ENCODE data around the gene CEPT1. TPM values are rescaled to one million over a fixed set of nuclear protein-coding genes. Genes with fewer than 3 reads are reported as not detected.

The CEPT1 gene
- total and polyA plus RNA-seq, 2 donors (not counting 1 experiment from before 2014, with no cell fraction given), result 26.4 to 74.5 TPM

DNA sequence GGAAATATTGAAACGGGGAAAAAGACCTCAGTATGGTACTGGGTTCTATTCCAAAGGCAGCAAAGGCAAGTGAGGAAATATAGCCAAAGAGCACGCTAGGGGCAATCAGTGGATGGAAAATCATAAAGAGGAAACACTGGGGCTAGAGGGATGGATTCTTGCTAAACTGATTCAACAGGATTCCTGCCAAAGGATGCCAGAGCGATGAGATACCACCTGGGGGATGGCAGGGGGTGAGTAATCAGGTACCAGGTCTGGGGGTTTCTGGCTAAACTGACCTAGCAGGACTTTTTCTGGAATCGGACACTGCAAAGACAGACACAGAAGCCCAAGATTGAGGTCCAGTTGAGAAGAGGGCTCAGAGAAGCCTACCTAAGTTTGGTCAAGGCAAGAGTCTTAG is 94.2 kb downstream of the CEPT1 start:
- no peaks in the 10 kb centered on the region for H3K4me1 ChIP-seq (ENCODE audit: control insufficient read depth, extremely low read depth, insufficient read depth, low read length)
- no peak overlapping the region for H3K27ac ChIP-seq (ENCODE audit: insufficient read depth, low read length)
- H4K20me1 ChIP-seq (ENCODE audit: control insufficient read depth, extremely low read depth, insufficient read depth, low read length), result no peaks in the 10 kb centered on the region
- H3K27me3 ChIP-seq (ENCODE audit: control insufficient read depth, insufficient read depth, low read length), result no peaks in the 10 kb centered on the region
- no peaks in the 10 kb centered on the region for H3K79me2 ChIP-seq (ENCODE audit: control insufficient read depth, insufficient read depth, low read length)
- no peak overlapping the region for H3K4me3 ChIP-seq (replicated peaks in 1 of 4; ENCODE audit: control extremely low read depth in 1 of 4, insufficient read depth in 1 of 4, low read depth in 3 of 4, low read length in 4 of 4)
- DNase-seq (ENCODE audit: low read depth in 2 of 2), result peak in 1 of 2 donors; percentile 73
- no peak overlapping the region for H3K9ac ChIP-seq (ENCODE audit: insufficient read depth, low read length)
- H3K36me3 ChIP-seq (ENCODE audit: control insufficient read depth, insufficient read depth, low read length), result no peaks in the 10 kb centered on the region
- TF ChIP-seq, protein P1, sequence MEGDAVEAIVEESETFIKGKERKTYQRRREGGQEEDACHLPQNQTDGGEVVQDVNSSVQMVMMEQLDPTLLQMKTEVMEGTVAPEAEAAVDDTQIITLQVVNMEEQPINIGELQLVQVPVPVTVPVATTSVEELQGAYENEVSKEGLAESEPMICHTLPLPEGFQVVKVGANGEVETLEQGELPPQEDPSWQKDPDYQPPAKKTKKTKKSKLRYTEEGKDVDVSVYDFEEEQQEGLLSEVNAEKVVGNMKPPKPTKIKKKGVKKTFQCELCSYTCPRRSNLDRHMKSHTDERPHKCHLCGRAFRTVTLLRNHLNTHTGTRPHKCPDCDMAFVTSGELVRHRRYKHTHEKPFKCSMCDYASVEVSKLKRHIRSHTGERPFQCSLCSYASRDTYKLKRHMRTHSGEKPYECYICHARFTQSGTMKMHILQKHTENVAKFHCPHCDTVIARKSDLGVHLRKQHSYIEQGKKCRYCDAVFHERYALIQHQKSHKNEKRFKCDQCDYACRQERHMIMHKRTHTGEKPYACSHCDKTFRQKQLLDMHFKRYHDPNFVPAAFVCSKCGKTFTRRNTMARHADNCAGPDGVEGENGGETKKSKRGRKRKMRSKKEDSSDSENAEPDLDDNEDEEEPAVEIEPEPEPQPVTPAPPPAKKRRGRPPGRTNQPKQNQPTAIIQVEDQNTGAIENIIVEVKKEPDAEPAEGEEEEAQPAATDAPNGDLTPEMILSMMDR (conservative IDR thresholded peaks at IDR 0.05 in 1 of 2, IDR thresholded peaks at IDR 0.05 in 1 of 2; ENCODE audit: low read depth in 1 of 2, low read length in 2 of 2), result no peak
- no peak for TF ChIP-seq EZH2 (IDR thresholded peaks at IDR 0.05; ENCODE audit: low read length, missing control alignments)
- H3K9me3 ChIP-seq (ENCODE audit: control insufficient read depth, insufficient read depth, low read depth, low read length), result no peaks in the 10 kb centered on the region
- no peak overlapping the region for H2AFZ ChIP-seq (ENCODE audit: low read length)
- no peak overlapping the region for H3K4me2 ChIP-seq (ENCODE audit: extremely low read depth, insufficient read depth, low read length)

Other genes with a start within 250 kb of the CEPT1 start
- gene LRIF1, start 176.3 kb upstream of the CEPT1 start, total RNA-seq, result 11.0 and 17.2 TPM in 2 replicates
- 9.8 and 11.9 TPM in 2 replicates for gene LRIF1, start 176.3 kb upstream of the CEPT1 start, polyA plus RNA-seq
- 107 and 115 TPM in 2 replicates for gene DRAM2, start 130 bp upstream of the CEPT1 start, total RNA-seq
- gene DRAM2, start 130 bp upstream of the CEPT1 start, polyA plus RNA-seq, result 47.8 and 75.8 TPM in 2 replicates
- gene DENND2D, start 60.4 kb downstream of the CEPT1 start, total RNA-seq, result 15.7 and 19.5 TPM in 2 replicates
- gene DENND2D, start 60.4 kb downstream of the CEPT1 start, polyA plus RNA-seq, result 2.2 and 2.5 TPM in 2 replicates
- 1.5 and 10.3 TPM in 2 replicates for gene CHI3L2, start 87.5 kb downstream of the CEPT1 start, total RNA-seq
- gene CHI3L2, start 87.5 kb downstream of the CEPT1 start, polyA plus RNA-seq, result 0.66 and 3.8 TPM in 2 replicates
- not detected in 2 replicates for gene CHIA, start 150.6 kb downstream of the CEPT1 start, total RNA-seq
- gene CHIA, start 150.6 kb downstream of the CEPT1 start, polyA plus RNA-seq, result not detected in 2 replicates

Measured in fibroblast of lung (primary cell).